ENCODE results near the gene GPR25. TPM values are rescaled to one million over a fixed set of nuclear protein-coding genes. Genes with fewer than 3 reads are reported as not detected.

Gene GPR25
- total RNA-seq, 1 experiment from 2014 or later: not detected

DNA sequence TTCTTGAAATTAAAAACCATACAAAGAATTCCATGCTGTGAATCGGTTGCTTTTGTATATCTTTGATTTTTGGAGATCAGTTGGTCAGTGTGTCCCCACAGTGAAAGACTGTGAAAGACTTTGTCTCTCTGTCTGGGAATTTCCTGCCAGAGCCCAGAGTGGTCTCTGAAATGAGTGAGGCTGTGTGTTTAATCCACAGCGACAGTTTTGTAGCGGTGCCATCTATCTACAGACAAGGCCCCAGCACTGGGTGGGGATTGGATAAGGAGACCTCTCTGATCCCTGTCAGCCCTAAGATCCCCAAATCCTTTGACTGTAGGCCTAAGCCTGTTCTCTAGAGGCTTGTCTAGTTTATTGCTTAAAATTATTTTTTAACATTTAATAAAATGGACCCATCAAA lies 10.3 kb downstream of the GPR25 start:
- H3K27me3 ChIP-seq (replicated peaks): no peaks in the 10 kb centered on the region
- H3K9me3 ChIP-seq (replicated peaks): no peaks in the 10 kb centered on the region
- no peak for DNase-seq (ENCODE audit: low read depth in 1 of 2, low spot score in 2 of 2)
- no peak overlapping the region for H3K4me3 ChIP-seq
- H3K27ac ChIP-seq: no peak overlapping the region
- H3K4me1 ChIP-seq (replicated peaks): no peaks in the 10 kb centered on the region
- no peaks in the 10 kb centered on the region for H3K36me3 ChIP-seq

DNA sequence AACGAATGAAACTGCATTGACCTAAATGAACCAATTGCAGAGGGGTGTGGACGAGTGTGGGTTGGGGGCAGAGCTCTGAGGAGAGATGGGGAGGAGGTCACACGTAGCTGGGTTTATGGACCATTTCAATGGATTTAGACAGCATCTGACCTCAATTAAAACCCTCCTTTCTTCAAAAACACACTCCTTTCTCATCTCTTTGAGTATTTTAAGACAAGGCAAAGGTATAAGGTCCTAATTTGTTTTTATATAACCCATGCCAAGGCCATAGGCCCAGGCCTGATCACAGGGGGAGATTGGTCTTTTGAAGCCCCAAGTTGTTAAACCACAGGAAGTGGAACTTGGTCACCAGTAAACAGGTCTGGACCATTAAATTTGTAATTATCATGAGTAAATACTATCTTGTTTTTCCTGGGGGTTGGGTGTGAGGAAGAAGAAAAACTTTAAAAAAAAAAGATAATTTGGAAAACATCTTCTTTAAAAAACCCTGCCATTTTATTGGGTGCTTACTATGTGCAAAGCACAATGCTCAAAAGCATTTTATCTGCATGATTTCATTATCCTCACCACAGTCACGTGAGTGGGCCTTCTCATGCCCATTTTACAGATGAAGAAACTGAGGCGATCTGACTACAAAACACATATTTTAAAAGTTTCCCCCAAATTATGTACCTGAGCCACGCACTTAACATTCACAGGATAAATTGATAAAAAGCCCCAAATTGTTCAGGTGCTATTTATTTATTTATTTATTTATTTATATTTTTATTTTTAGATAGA lies 13.0 kb downstream of the GPR25 start:
- H3K27ac ChIP-seq: no peak overlapping the region
- H3K36me3 ChIP-seq: no peaks in the 10 kb centered on the region

GRCh38 chr1:200886594-200886993 lies 13.8 kb downstream of the GPR25 start:
- H3K4me1 ChIP-seq (replicated peaks): peaks cover 13% of the 10 kb centered on the region
- no peaks in the 10 kb centered on the region for H3K36me3 ChIP-seq
- H3K27me3 ChIP-seq (replicated peaks): no peaks in the 10 kb centered on the region
- no peak overlapping the region for H3K4me3 ChIP-seq
- H3K27ac ChIP-seq: no peak overlapping the region
- no peaks in the 10 kb centered on the region for H3K9me3 ChIP-seq (replicated peaks)
- no peak for DNase-seq (ENCODE audit: low read depth in 1 of 2, low spot score in 2 of 2)

More for the DNA sequence above, 13.0 kb downstream of the GPR25 start:
- H3K4me3 ChIP-seq: no peak overlapping the region
- H3K9me3 ChIP-seq (replicated peaks): no peaks in the 10 kb centered on the region
- H3K4me1 ChIP-seq (replicated peaks): peaks cover 6% of the 10 kb centered on the region
- no peaks in the 10 kb centered on the region for H3K27me3 ChIP-seq (replicated peaks)
- DNase-seq (ENCODE audit: low read depth in 1 of 2, low spot score in 2 of 2): no peak

DNA sequence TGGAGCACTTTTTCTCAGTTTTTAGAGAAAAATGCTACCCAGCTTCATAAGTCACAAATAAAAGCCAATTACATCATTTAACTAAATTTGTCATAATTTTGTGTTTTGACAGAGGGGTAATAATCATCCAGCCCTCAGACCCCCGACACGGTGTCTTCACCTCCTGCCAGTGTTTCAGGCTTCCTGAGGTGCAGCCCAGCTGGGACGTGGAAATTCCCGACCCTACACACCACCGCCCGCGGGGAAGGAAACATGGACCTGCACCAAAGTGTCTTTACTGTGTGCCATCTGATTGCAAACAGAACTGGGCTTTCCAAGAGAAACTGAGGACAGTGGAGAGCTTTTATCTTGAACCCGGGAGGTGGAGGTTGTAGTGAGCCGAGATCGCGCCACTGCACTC lies 14.3 kb downstream of the GPR25 start:
- Histone ChIP-seq H3K4me1 (replicated peaks) (peaks cover 18% of the 10 kb centered on the region), H3K27ac (no peak overlapping the region), H3K36me3 (no peaks in the 10 kb centered on the region), H3K4me3 (no peak overlapping the region), H3K27me3 (replicated peaks) (no peaks in the 10 kb centered on the region), H3K9me3 (replicated peaks) (no peaks in the 10 kb centered on the region)
- no peak for DNase-seq (ENCODE audit: low read depth in 1 of 2, low spot score in 2 of 2)

- no peak overlapping the region for H3K4me3 ChIP-seq
- H3K36me3 ChIP-seq: no peaks in the 10 kb centered on the region
- no peaks in the 10 kb centered on the region for H3K27me3 ChIP-seq (replicated peaks)
- no peak overlapping the region for H3K27ac ChIP-seq
- H3K4me1 ChIP-seq (replicated peaks): peaks cover 19% of the 10 kb centered on the region
- no peak for DNase-seq (ENCODE audit: low read depth in 1 of 2, low spot score in 2 of 2)
- no peaks in the 10 kb centered on the region for H3K9me3 ChIP-seq (replicated peaks)
Measured at GRCh38 chr1:200887772-200888348, 15.1 kb downstream of the GPR25 start.

GRCh38 chr1:200888349-200888838 lies 15.6 kb downstream of the GPR25 start:
- peaks cover 19% of the 10 kb centered on the region for H3K4me1 ChIP-seq (replicated peaks)
- H3K36me3 ChIP-seq: no peaks in the 10 kb centered on the region
- no peak for DNase-seq (ENCODE audit: low read depth in 1 of 2, low spot score in 2 of 2)
- H3K4me3 ChIP-seq: no peak overlapping the region
- no peak overlapping the region for H3K27ac ChIP-seq
- H3K9me3 ChIP-seq (replicated peaks): no peaks in the 10 kb centered on the region
- H3K27me3 ChIP-seq (replicated peaks): no peaks in the 10 kb centered on the region

- no peak for DNase-seq (ENCODE audit: low read depth in 1 of 2, low spot score in 2 of 2)
- Histone ChIP-seq H3K4me3 (no peak overlapping the region), H3K9me3 (replicated peaks) (no peaks in the 10 kb centered on the region), H3K36me3 (no peaks in the 10 kb centered on the region), H3K27me3 (replicated peaks) (no peaks in the 10 kb centered on the region), H3K27ac (no peak overlapping the region), H3K4me1 (replicated peaks) (peaks cover 19% of the 10 kb centered on the region)
Measured at GRCh38 chr1:200889571-200889970, 16.8 kb downstream of the GPR25 start.

GRCh38 chr1:200890027-200890426 lies 17.2 kb downstream of the GPR25 start:
- Histone ChIP-seq H3K4me1 (replicated peaks) (peaks cover 19% of the 10 kb centered on the region), H3K36me3 (no peaks in the 10 kb centered on the region), H3K4me3 (no peak overlapping the region), H3K27me3 (replicated peaks) (no peaks in the 10 kb centered on the region), H3K27ac (no peak overlapping the region), H3K9me3 (replicated peaks) (no peaks in the 10 kb centered on the region)
- no peak for DNase-seq (ENCODE audit: low read depth in 1 of 2, low spot score in 2 of 2)

DNA sequence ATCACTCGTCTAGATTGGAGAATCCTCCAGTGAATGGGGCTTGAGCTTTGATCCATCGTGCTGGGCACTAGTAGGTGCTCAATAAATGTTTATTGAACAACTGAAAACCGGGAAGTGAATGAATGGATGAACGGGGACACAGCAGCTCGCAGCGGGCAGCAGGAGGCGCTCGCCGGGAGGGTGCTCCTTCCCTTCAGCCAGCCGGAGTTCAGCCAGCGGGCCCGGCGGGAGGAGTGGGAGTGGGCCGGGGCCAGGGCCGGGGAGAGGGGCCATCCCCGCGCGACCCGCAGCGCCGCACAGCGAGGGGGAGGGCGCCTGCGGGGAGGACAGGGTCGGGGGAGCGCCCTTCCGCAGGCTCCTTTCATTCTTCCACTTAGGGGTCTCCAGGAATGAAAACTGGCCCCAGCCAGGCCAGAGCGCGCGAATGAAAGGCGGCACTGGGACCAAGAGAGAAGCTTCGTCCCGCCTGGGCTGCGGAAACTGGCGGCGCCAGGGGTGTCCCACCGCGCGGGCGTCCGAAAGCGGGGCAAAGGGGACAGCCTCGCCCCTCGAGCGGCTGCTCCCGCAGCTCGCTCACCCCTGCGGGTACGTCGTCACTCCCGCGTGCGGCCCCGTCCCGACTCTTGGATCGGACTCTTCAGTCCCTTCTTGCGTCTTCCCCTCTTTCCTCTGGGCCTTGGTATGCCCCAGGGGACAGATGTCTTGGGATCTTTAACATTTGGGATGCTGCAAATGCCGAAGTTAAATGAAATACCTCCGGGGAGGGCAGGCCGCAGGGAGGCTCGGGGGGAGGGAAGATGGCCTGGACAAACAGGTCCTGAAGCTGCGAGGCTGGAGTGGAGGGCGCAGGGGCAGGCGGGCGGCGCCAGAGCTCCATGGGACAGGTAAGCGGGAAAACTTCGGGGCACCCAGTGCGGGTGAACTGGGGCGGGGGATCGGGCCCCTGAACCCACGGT lies 18.3 kb downstream of the GPR25 start:
- DNase-seq (ENCODE audit: low read depth in 1 of 2, low spot score in 2 of 2): peak; percentile 69 to 81
- Histone ChIP-seq H3K27ac (peak overlapping the region; percentile 87), H3K9me3 (replicated peaks) (no peaks in the 10 kb centered on the region)

GRCh38 chr1:200891774-200892157 lies 19.0 kb downstream of the GPR25 start:
- Histone ChIP-seq H3K36me3 (no peaks in the 10 kb centered on the region), H3K27me3 (replicated peaks) (no peaks in the 10 kb centered on the region), H3K4me3 (peak overlapping the region; percentile 44), H3K4me1 (replicated peaks) (peaks cover 33% of the 10 kb centered on the region), H3K27ac (no peak overlapping the region), H3K9me3 (replicated peaks) (no peaks in the 10 kb centered on the region)
- DNase-seq (ENCODE audit: low read depth in 1 of 2, low spot score in 2 of 2): no peak

More for the DNA sequence above, 18.3 kb downstream of the GPR25 start:
- no peaks in the 10 kb centered on the region for H3K36me3 ChIP-seq
- H3K4me3 ChIP-seq: peak overlapping the region; percentile 44
- H3K4me1 ChIP-seq (replicated peaks): peaks cover 28% of the 10 kb centered on the region
- no peaks in the 10 kb centered on the region for H3K27me3 ChIP-seq (replicated peaks)

DNA sequence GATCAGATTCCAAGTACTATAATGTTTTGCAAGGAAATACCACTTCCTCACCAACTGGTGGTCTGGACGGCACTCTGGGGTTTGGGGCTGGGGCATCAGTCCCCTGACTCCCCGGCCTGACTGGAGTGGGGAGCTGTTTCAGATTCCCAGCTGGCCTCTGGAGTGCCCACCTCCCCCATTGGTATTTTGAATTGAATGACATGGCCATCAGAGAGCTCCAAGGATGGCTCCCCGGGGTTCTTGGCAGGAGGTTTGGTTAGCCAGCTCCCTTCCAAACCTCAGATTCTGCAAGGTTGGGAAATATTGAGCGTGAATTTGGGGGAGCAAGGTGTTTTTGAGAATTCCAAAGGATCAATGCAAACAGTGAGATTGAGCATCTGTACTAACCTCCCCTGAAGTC lies 19.8 kb downstream of the GPR25 start:
- H3K9me3 ChIP-seq (replicated peaks): no peaks in the 10 kb centered on the region
- H3K27me3 ChIP-seq (replicated peaks): no peaks in the 10 kb centered on the region
- peaks cover 39% of the 10 kb centered on the region for H3K4me1 ChIP-seq (replicated peaks)
- no peaks in the 10 kb centered on the region for H3K36me3 ChIP-seq
- DNase-seq (ENCODE audit: low read depth in 1 of 2, low spot score in 2 of 2): no peak
- H3K4me3 ChIP-seq: no peak overlapping the region
- H3K27ac ChIP-seq: no peak overlapping the region

DNA sequence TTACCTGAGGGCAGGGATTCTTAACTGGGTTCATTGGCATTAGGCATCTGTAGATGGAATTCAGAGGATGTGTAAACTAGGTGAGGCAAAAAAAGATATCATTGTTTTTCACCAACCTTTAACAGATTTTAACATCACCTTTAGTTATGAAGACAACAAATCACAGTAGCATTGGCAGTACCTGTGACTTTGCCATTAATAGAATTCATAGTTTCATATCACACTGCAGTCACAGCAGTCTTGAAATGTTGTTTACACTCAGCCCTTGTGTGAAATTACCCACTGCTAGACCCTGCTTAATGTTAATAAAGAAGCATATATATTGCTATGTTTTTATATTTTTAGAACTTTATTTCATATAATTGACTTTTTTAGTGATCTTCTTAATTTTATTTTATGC lies 20.2 kb downstream of the GPR25 start:
- Histone ChIP-seq H3K4me1 (replicated peaks) (peaks cover 43% of the 10 kb centered on the region), H3K36me3 (no peaks in the 10 kb centered on the region), H3K9me3 (replicated peaks) (no peaks in the 10 kb centered on the region), H3K27me3 (replicated peaks) (no peaks in the 10 kb centered on the region), H3K27ac (no peak overlapping the region), H3K4me3 (no peak overlapping the region)
- no peak for DNase-seq (ENCODE audit: low read depth in 1 of 2, low spot score in 2 of 2)

- no peak for DNase-seq (ENCODE audit: low read depth in 1 of 2, low spot score in 2 of 2)
- Histone ChIP-seq H3K27me3 (replicated peaks) (no peaks in the 10 kb centered on the region), H3K9me3 (replicated peaks) (no peaks in the 10 kb centered on the region), H3K27ac (no peak overlapping the region), H3K4me1 (replicated peaks) (peaks cover 48% of the 10 kb centered on the region), H3K4me3 (no peak overlapping the region), H3K36me3 (no peaks in the 10 kb centered on the region)
Measured at GRCh38 chr1:200893411-200893901, 20.7 kb downstream of the GPR25 start.

All from SJSA1 (cell line).